ENCODE results near the gene KIF15. TPM values are rescaled to one million over a fixed set of nuclear protein-coding genes. Genes with fewer than 3 reads are reported as not detected.
"Not testable (repeated sequence)": the region's sequence is repeated elsewhere in the genome, so short reads cannot be mapped to it uniquely, and the experiment has no call there.

The KIF15 gene
- total and polyA plus RNA-seq, 2 experiments from 2014 or later, result 3.3 to 3.9 TPM

- Histone ChIP-seq H3K36me3 (ENCODE audit: low read depth) (no peaks in the 10 kb centered on the region), H3K4me3 (no peak overlapping the region), H3K9ac (no peak overlapping the region), H3K27ac (no peak overlapping the region), H3K9me3 (ENCODE audit: low read depth) (no peaks in the 10 kb centered on the region), H3K27me3 (replicated peaks; ENCODE audit: insufficient read depth) (no peaks in the 10 kb centered on the region), H4K20me1 (ENCODE audit: insufficient read depth) (no peaks in the 10 kb centered on the region), H3K4me1 (ENCODE audit: insufficient read depth) (no peaks in the 10 kb centered on the region), H2AFZ (no peak overlapping the region), H3F3A (ENCODE audit: insufficient read depth) (no peaks in the 10 kb centered on the region), H3K4me2 (ENCODE audit: unreplicated experiment) (no peak overlapping the region), H3K9me2 (ENCODE audit: insufficient read depth) (no peaks in the 10 kb centered on the region), H3K79me2 (ENCODE audit: insufficient read depth) (no peaks in the 10 kb centered on the region)
- DNase-seq, result no peak
- TF ChIP-seq EZH2 (IDR thresholded peaks at IDR 0.05; ENCODE audit: insufficient read depth, poor library complexity, severe bottlenecking), result no peak
- in situ Hi-C loops (cut with MboI), result no loop called here
- WGBS, 2 experiments (ENCODE audit: low coverage in 1 of 2, low lambda C conversion rate in 2 of 2, missing lambda C conversion rate in 2 of 2), result 96 to 99% methylated on average over 6 of the region's 6 CpGs
Measured at GRCh38 chr3:44814751-44815150, 53.2 kb downstream of the KIF15 start.

DNA sequence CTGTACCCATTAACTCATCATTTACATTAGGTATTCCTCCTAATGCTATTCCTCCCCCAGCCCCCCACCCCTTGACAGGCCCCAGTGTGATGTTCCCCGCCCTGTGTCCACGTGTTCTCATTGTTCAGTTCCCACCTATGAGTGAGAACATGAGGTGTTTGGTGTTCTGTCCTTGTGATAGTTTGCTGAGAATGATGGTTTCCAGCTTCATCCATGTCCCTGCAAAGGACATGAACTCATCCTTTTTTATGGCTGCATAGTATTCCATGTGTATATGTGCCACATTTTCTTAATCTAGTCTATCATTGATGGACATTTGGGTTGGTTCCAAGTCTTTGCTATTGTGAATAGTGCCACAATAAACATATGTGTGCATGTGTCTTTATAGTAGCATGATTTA is 54.7 kb downstream of the KIF15 start:
- H3K27me3 ChIP-seq (replicated peaks; ENCODE audit: insufficient read depth); H3K79me2 ChIP-seq (ENCODE audit: insufficient read depth); H3K9me3 ChIP-seq (ENCODE audit: low read depth); in situ Hi-C loops (cut with MboI); H3K27ac ChIP-seq; H3K4me2 ChIP-seq (ENCODE audit: unreplicated experiment); H3K4me3 ChIP-seq; H3K9me2 ChIP-seq (ENCODE audit: insufficient read depth); DNase-seq; H4K20me1 ChIP-seq (ENCODE audit: insufficient read depth); H2AFZ ChIP-seq; H3K9ac ChIP-seq; H3K36me3 ChIP-seq (ENCODE audit: low read depth); H3F3A ChIP-seq (ENCODE audit: insufficient read depth); H3K4me1 ChIP-seq (ENCODE audit: insufficient read depth): not testable (repeated sequence)
- WGBS, 2 experiments (ENCODE audit: low coverage in 1 of 2, low lambda C conversion rate in 2 of 2, missing lambda C conversion rate in 2 of 2), result 92 to 96% methylated on average over 2 of the region's 2 CpGs

GRCh38 chr3:44821206-44821605 is 59.6 kb downstream of the KIF15 start:
- H3K4me3 ChIP-seq; H2AFZ ChIP-seq; H3K36me3 ChIP-seq (ENCODE audit: low read depth); H3K9me3 ChIP-seq (ENCODE audit: low read depth); DNase-seq; H3K79me2 ChIP-seq (ENCODE audit: insufficient read depth); in situ Hi-C loops (cut with MboI); H3K4me2 ChIP-seq (ENCODE audit: unreplicated experiment); H4K20me1 ChIP-seq (ENCODE audit: insufficient read depth); H3K9ac ChIP-seq; H3K9me2 ChIP-seq (ENCODE audit: insufficient read depth); H3K27ac ChIP-seq; H3K27me3 ChIP-seq (replicated peaks; ENCODE audit: insufficient read depth): not testable (repeated sequence)
- peaks cover 15% of the 10 kb centered on the region for H3K4me1 ChIP-seq (ENCODE audit: insufficient read depth)
- 93% methylated on average over 33 of the region's 34 CpGs; no CpG with 5 or more reads in 1 of the 2 experiments for whole genome bisulfite sequencing, 2 experiments (ENCODE audit: low coverage in 1 of 2, low lambda C conversion rate in 2 of 2, missing lambda C conversion rate in 2 of 2)
- peaks cover 14% of the 10 kb centered on the region for H3F3A ChIP-seq (ENCODE audit: insufficient read depth)

- WGBS, 2 experiments (ENCODE audit: low coverage in 1 of 2, low lambda C conversion rate in 2 of 2, missing lambda C conversion rate in 2 of 2), result 53 to 59% methylated on average over 2 of the region's 2 CpGs
- Histone ChIP-seq H3F3A (ENCODE audit: insufficient read depth) (peaks cover 14% of the 10 kb centered on the region), H3K27me3 (replicated peaks; ENCODE audit: insufficient read depth) (no peaks in the 10 kb centered on the region), H3K27ac (peak overlapping the region; percentile 45), H3K9me2 (ENCODE audit: insufficient read depth) (no peaks in the 10 kb centered on the region), H3K79me2 (ENCODE audit: insufficient read depth) (no peaks in the 10 kb centered on the region), H3K9me3 (ENCODE audit: low read depth) (no peaks in the 10 kb centered on the region), H4K20me1 (ENCODE audit: insufficient read depth) (no peaks in the 10 kb centered on the region), H3K4me1 (ENCODE audit: insufficient read depth) (peaks cover 15% of the 10 kb centered on the region), H3K4me3 (no peak overlapping the region), H3K36me3 (ENCODE audit: low read depth) (no peaks in the 10 kb centered on the region), H3K4me2 (ENCODE audit: unreplicated experiment) (peak overlapping the region; percentile 39), H3K9ac (no peak overlapping the region), H2AFZ (peak overlapping the region; percentile 73)
- DNase-seq, result peak; percentile 80
- no peak for TF ChIP-seq EZH2phosphoT487 (IDR thresholded peaks at IDR 0.05; ENCODE audit: insufficient read depth, low read depth)
- in situ Hi-C loops (cut with MboI), result no loop called here
Measured at GRCh38 chr3:44825264-44825925, 63.8 kb downstream of the KIF15 start.

- H3K9me2 ChIP-seq (ENCODE audit: insufficient read depth), result no peaks in the 10 kb centered on the region
- H3K4me2 ChIP-seq (ENCODE audit: unreplicated experiment), result no peak overlapping the region
- TF ChIP-seq EZH2phosphoT487 (IDR thresholded peaks at IDR 0.05; ENCODE audit: insufficient read depth, low read depth), result no peak
- TF ChIP-seq EZH2 (IDR thresholded peaks at IDR 0.05; ENCODE audit: insufficient read depth, poor library complexity, severe bottlenecking), result no peak
- no peak overlapping the region for H2AFZ ChIP-seq
- 95 to 97% methylated on average over 3 of the region's 3 CpGs for WGBS, 2 experiments (ENCODE audit: low coverage in 1 of 2, low lambda C conversion rate in 2 of 2, missing lambda C conversion rate in 2 of 2)
- in situ Hi-C loops (cut with MboI), result no loop called here
- no peaks in the 10 kb centered on the region for H3K9me3 ChIP-seq (ENCODE audit: low read depth)
- H3F3A ChIP-seq (ENCODE audit: insufficient read depth), result peaks cover 14% of the 10 kb centered on the region
- H3K4me3 ChIP-seq, result no peak overlapping the region
- H3K4me1 ChIP-seq (ENCODE audit: insufficient read depth), result peaks cover 15% of the 10 kb centered on the region
- H3K27ac ChIP-seq, result no peak overlapping the region
- no peaks in the 10 kb centered on the region for H3K79me2 ChIP-seq (ENCODE audit: insufficient read depth)
- no peaks in the 10 kb centered on the region for H4K20me1 ChIP-seq (ENCODE audit: insufficient read depth)
- no peaks in the 10 kb centered on the region for H3K27me3 ChIP-seq (replicated peaks; ENCODE audit: insufficient read depth)
- no peaks in the 10 kb centered on the region for H3K36me3 ChIP-seq (ENCODE audit: low read depth)
- no peak for DNase-seq
- no peak overlapping the region for H3K9ac ChIP-seq
Measured at GRCh38 chr3:44827196-44827595, 65.6 kb downstream of the KIF15 start.

Measured in GM23248 (cell line).